Fibroblast of lung (primary cell): ENCODE measurements around the gene CIAO3.

Experiments used
- EZH2 ChIP-seq: IDR thresholded peaks from 2 replicates; pipeline ENCODE4 v1.5.1; 2012; ENCODE audit warnings: low read length, control low read depth, mild to moderate bottlenecking; ENCODE audit errors: missing control alignments
- TF ChIP-seq, protein P1 (sequence below), 2 donors: IDR thresholded peaks in 1 of 2; conservative IDR thresholded peaks in 1 of 2; 1 replicate in 1 of 2; 2 replicates in 1 of 2; pipeline ENCODE4 v1.5.1; 2011 to 2012; ENCODE audit warnings: low read length in 2 of 2, control low read depth in 1 of 2, inconsistent platforms in 1 of 2, low read depth in 1 of 2, mild to moderate bottlenecking in 1 of 2

DNA sequence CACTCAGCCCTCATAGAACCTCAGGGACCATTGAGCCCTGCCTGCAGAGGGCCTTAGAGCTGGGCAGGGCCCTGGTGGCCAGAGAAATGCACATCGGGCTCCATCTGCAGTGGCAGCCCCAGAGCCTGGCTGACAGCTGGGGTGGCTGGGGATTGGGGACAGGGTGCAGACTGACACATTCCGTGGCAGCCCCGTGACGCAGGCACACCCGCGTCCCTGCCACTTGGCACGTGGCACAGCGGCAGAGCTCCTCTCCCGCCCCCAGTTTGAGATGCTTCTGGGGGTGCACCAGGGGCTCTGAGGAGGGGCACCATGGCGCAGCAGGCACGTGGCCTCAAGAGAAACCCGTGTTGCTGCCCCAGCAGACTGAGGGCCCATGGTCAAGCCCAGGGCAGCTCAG, 37.4 kb downstream of the CIAO3 start:
- TF ChIP-seq, protein P1, sequence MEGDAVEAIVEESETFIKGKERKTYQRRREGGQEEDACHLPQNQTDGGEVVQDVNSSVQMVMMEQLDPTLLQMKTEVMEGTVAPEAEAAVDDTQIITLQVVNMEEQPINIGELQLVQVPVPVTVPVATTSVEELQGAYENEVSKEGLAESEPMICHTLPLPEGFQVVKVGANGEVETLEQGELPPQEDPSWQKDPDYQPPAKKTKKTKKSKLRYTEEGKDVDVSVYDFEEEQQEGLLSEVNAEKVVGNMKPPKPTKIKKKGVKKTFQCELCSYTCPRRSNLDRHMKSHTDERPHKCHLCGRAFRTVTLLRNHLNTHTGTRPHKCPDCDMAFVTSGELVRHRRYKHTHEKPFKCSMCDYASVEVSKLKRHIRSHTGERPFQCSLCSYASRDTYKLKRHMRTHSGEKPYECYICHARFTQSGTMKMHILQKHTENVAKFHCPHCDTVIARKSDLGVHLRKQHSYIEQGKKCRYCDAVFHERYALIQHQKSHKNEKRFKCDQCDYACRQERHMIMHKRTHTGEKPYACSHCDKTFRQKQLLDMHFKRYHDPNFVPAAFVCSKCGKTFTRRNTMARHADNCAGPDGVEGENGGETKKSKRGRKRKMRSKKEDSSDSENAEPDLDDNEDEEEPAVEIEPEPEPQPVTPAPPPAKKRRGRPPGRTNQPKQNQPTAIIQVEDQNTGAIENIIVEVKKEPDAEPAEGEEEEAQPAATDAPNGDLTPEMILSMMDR (conservative IDR thresholded peaks at IDR 0.05 in 1 of 2, IDR thresholded peaks at IDR 0.05 in 1 of 2; ENCODE audit: low read depth in 1 of 2, low read length in 2 of 2) = no peak
- TF ChIP-seq EZH2 = no peak
